A172 (cell line): ENCODE results near the gene SYMPK. TPM values are rescaled to one million over a fixed set of nuclear protein-coding genes. Genes with fewer than 3 reads are reported as not detected.
A peak's percentile ranks its signal among the peaks of the same experiment; 100 is the strongest.

ENCODE experiments used
- DNase-seq: peaks from one replicate; pipeline ENCODE4 v3.0.0-alpha.2; 2015; ENCODE audit warnings: low spot score
- total RNA-seq: library from RNA; depleted of rRNA; stranded (reverse); fragments of >200 nt; shearing (Covaris generic); gene quantifications from 2 replicates; pipeline ENCODE4 v1.2.3, GENCODE V29; 2014

The SYMPK gene
- total RNA-seq, 1 experiment from 2014 or later, result 25.5 TPM

GRCh38 chr19:45825263-45825605 lies 37.7 kb downstream of the SYMPK start:
- no peak for DNase-seq

- no peak for DNase-seq
These were observed 38.2 kb downstream of the SYMPK start for GRCh38 chr19:45824531-45825262.

- DNase-seq, result no peak
These were observed 38.9 kb downstream of the SYMPK start for GRCh38 chr19:45824041-45824471.

GRCh38 chr19:45823182-45823581 lies 39.8 kb downstream of the SYMPK start:
- DNase-seq, result no peak

GRCh38 chr19:45822716-45823115 lies 40.2 kb downstream of the SYMPK start:
- DNase-seq, result no peak

- DNase-seq, result no peak
These were observed 41.4 kb downstream of the SYMPK start for GRCh38 chr19:45821570-45821969.

GRCh38 chr19:45821103-45821521 lies 41.8 kb downstream of the SYMPK start:
- no peak for DNase-seq

- DNase-seq, result no peak
These were observed 42.4 kb downstream of the SYMPK start for GRCh38 chr19:45820413-45821102.

- no peak for DNase-seq
These were observed 43.2 kb downstream of the SYMPK start for GRCh38 chr19:45819769-45820168.

- no peak for DNase-seq
These were observed 45.1 kb downstream of the SYMPK start for GRCh38 chr19:45817725-45818301.

- peak; percentile 70 for DNase-seq
These were observed 45.8 kb downstream of the SYMPK start for GRCh38 chr19:45817010-45817724.

GRCh38 chr19:45816236-45817009 lies 46.5 kb downstream of the SYMPK start:
- no peak for DNase-seq

- no peak for DNase-seq
These were observed 47.3 kb downstream of the SYMPK start for GRCh38 chr19:45815481-45816216.

GRCh38 chr19:45814851-45815480 lies 48.0 kb downstream of the SYMPK start, which contains the start of gene RSPH6A:
TSS of gene RSPH6A (minus strand) at chr19:45815308. CDS start at chr19:45815176, 132 bp downstream.
- no peak for DNase-seq

GRCh38 chr19:45814166-45814780 lies 48.7 kb downstream of the SYMPK start:
- no peak for DNase-seq

- DNase-seq, result no peak
These were observed 50.6 kb downstream of the SYMPK start for GRCh38 chr19:45812297-45812696.

- DNase-seq, result peak; percentile 72
These were observed 53.2 kb downstream of the SYMPK start for GRCh38 chr19:45809643-45810159.

GRCh38 chr19:45805719-45806118 lies 57.2 kb downstream of the SYMPK start:
- DNase-seq, result no peak

GRCh38 chr19:45804959-45805230 lies 58.1 kb downstream of the SYMPK start:
- no peak for DNase-seq
